ENCODE results near the gene RHBDL1.

- no peak for TF ChIP-seq CTCF (conservative IDR thresholded peaks at IDR 0.05; ENCODE audit: low read depth, low read length)
- TF ChIP-seq EZH2 (IDR thresholded peaks at IDR 0.05; ENCODE audit: low read length, unreplicated experiment) = no peak
- TF ChIP-seq EZH2phosphoT487 (IDR thresholded peaks at IDR 0.05; ENCODE audit: borderline replicate concordance, low read length) = no peak
Observed at GRCh38 chr16:651844-652243, 23.6 kb upstream of the RHBDL1 start.

Data from PC-3 (cell line).